Adipose tissue (tissue), 3 donors: Measurements from ENCODE around the gene DNM3. TPM values are rescaled to one million over a fixed set of nuclear protein-coding genes. Genes with fewer than 3 reads are reported as not detected.
"Not testable (repeated sequence)": the region's sequence is repeated elsewhere in the genome, so short reads cannot be mapped to it uniquely, and the experiment has no call there.

Experiments
- H3K27ac ChIP-seq: one replicate; pipeline ENCODE4 v1.5.1; 2013; ENCODE audit warnings: low read depth, low read length
- WGBS, 3 donors: extraction: QIAGEN DNeasy Blood & Tissue Kit; methylation state at CpG; one replicate each; pipeline ENCODE4 v1.1.7; 2013; 5-methylcytosine and 5-hydroxymethylcytosine counted together
- polyA plus RNA-seq, 3 donors: library from polyadenylated mRNA; stranded (reverse); fragments of 200-250 nt; gene quantifications; one replicate each; pipeline ENCODE4 v1.2.3, GENCODE V29; 2013
- donor health status: healthy with polysubstance abuse.
- donor health status: Bipolar disorder and iron deficiency.
- donor health status: healthy.

The DNM3 gene
- polyA plus RNA-seq, 3 donors, result 0.37 to 3.0 (median 2.1) TPM

- H3K27ac ChIP-seq, result no peak overlapping the region
These were observed 445.4 kb downstream of the DNM3 start for GRCh38 chr1:172286629-172287076.

GRCh38 chr1:172287208-172287607 lies 445.9 kb downstream of the DNM3 start:
- H3K27ac ChIP-seq, result no peak overlapping the region

More at GRCh38 chr1:172286629-172287076, 445.4 kb downstream of the DNM3 start:
- WGBS, 3 donors, result 45 to 52% (median 47%) methylated on average over 2 of the region's 2 CpGs

GRCh38 chr1:172288581-172288980 lies 447.3 kb downstream of the DNM3 start:
- no peak overlapping the region for H3K27ac ChIP-seq
- WGBS, 3 donors, result 83 to 92% (median 89%) methylated on average over 4 of the region's 4 CpGs

- H3K27ac ChIP-seq, result no peak overlapping the region
- 90 to 96% (median 94%) methylated on average over 2 of the region's 2 CpGs for WGBS, 3 donors
These were observed 448.1 kb downstream of the DNM3 start for GRCh38 chr1:172289448-172289847.

GRCh38 chr1:172292840-172293239 lies 451.5 kb downstream of the DNM3 start:
- no peak overlapping the region for H3K27ac ChIP-seq
- whole genome bisulfite sequencing, 3 donors, result 73 to 91% (median 80%) methylated on average over 3 of the region's 3 CpGs

- WGBS, 3 donors, result 52 to 63% (median 60%) methylated on average over 2 of the region's 2 CpGs
- H3K27ac ChIP-seq, result no peak overlapping the region
These were observed 452.1 kb downstream of the DNM3 start for GRCh38 chr1:172293429-172293828.

GRCh38 chr1:172298141-172298540 lies 456.8 kb downstream of the DNM3 start:
- 57 to 85% (median 77%) methylated on average over 3 of the region's 3 CpGs for WGBS, 3 donors
- no peak overlapping the region for H3K27ac ChIP-seq

GRCh38 chr1:172298911-172299310 lies 457.6 kb downstream of the DNM3 start:
- WGBS, 3 donors, result 85 to 100% (median 97%) methylated on average over 2 of the region's 2 CpGs

GRCh38 chr1:172299515-172299914 lies 458.2 kb downstream of the DNM3 start:
- H3K27ac ChIP-seq, result no peak overlapping the region

More at GRCh38 chr1:172298911-172299310, 457.6 kb downstream of the DNM3 start:
- no peak overlapping the region for H3K27ac ChIP-seq

- WGBS, 3 donors, result 90 to 93% (median 92%) methylated on average over 4 of the region's 4 CpGs
These were observed 466.2 kb downstream of the DNM3 start for GRCh38 chr1:172307508-172307907.

GRCh38 chr1:172308142-172308541 lies 466.8 kb downstream of the DNM3 start:
- WGBS, 3 donors, result 81 to 90% (median 82%) methylated on average over 2 of the region's 2 CpGs
- H3K27ac ChIP-seq, result no peak overlapping the region

More at GRCh38 chr1:172307508-172307907, 466.2 kb downstream of the DNM3 start:
- H3K27ac ChIP-seq, result not testable (repeated sequence)

- 72 to 83% (median 72%) methylated on average over 4 of the region's 4 CpGs for WGBS, 3 donors
- H3K27ac ChIP-seq, result no peak overlapping the region
These were observed 467.3 kb downstream of the DNM3 start for GRCh38 chr1:172308577-172308976.

GRCh38 chr1:172320733-172321132 lies 479.4 kb downstream of the DNM3 start:
- no peak overlapping the region for H3K27ac ChIP-seq
- WGBS, 3 donors, result 69 to 84% (median 79%) methylated on average over 6 of the region's 6 CpGs

- no peak overlapping the region for H3K27ac ChIP-seq
- 68 to 81% (median 74%) methylated on average over 4 of the region's 4 CpGs for WGBS, 3 donors
These were observed 480.2 kb downstream of the DNM3 start for GRCh38 chr1:172321451-172321850.

- 22 to 53% (median 52%) methylated on average over 13 of the region's 13 CpGs for WGBS, 3 donors
- H3K27ac ChIP-seq, result no peak overlapping the region
These were observed 481.1 kb downstream of the DNM3 start for GRCh38 chr1:172322219-172323061.

- 58 to 97% (median 75%) methylated on average over 1 of the region's 1 CpG for WGBS, 3 donors
- no peak overlapping the region for H3K27ac ChIP-seq
These were observed 482.4 kb downstream of the DNM3 start for GRCh38 chr1:172323686-172324085.

GRCh38 chr1:172324086-172324485 lies 482.8 kb downstream of the DNM3 start:
- no peak overlapping the region for H3K27ac ChIP-seq
- 93 to 94% (median 93%) methylated on average over 5 of the region's 5 CpGs for WGBS, 3 donors

GRCh38 chr1:172324761-172325160 lies 483.5 kb downstream of the DNM3 start:
- no peak overlapping the region for H3K27ac ChIP-seq
- WGBS, 3 donors, result 77 to 90% (median 87%) methylated on average over 1 of the region's 1 CpG

GRCh38 chr1:172325531-172325930 lies 484.2 kb downstream of the DNM3 start:
- H3K27ac ChIP-seq, result no peak overlapping the region
- WGBS, 3 donors, result 69 to 80% (median 76%) methylated on average over 2 of the region's 2 CpGs

GRCh38 chr1:172326136-172326535 lies 484.8 kb downstream of the DNM3 start:
- 94 to 98% (median 95%) methylated on average over 2 of the region's 2 CpGs for WGBS, 3 donors
- H3K27ac ChIP-seq, result no peak overlapping the region
